A549 (cell line): ENCODE data around the gene ZG16B.

ENCODE experiments used
- CTCF ChIP-seq: fragments of >200 bp; sonication (Bioruptor Twin); formaldehyde crosslinking; IDR thresholded peaks from 3 replicates; pipeline ENCODE4 v1.5.1; 2016
- E2F6 ChIP-seq: IDR thresholded peaks from 2 replicates; pipeline ENCODE4 v1.6.1; 2012; ENCODE audit warnings: low read depth, borderline replicate concordance
- HMGXB4 ChIP-seq: fragments of 250-450 bp; sonication (Bioruptor Pico); IDR thresholded peaks from 2 replicates; pipeline ENCODE4 v1.5.0; 2021; ENCODE audit warnings: mild to moderate bottlenecking, moderate library complexity, borderline replicate concordance
- HOXB13 ChIP-seq: fragments of 250-450 bp; sonication (Bioruptor Pico); IDR thresholded peaks from 2 replicates; pipeline ENCODE4 v1.5.0; 2020; ENCODE audit warnings: low read depth, mild to moderate bottlenecking, moderate library complexity
- JUN ChIP-seq, 2 experiments: fragments of >200 bp; sonication (Bioruptor Twin); formaldehyde crosslinking; IDR thresholded peaks; 2 replicates in 1 of 2; 3 replicates in 1 of 2; pipeline ENCODE4 v1.6.1; 2016 to 2017
- MAX ChIP-seq: IDR thresholded peaks from 2 replicates; pipeline ENCODE4 v1.6.1; 2012
- MYC ChIP-seq: IDR thresholded peaks from 2 replicates; pipeline ENCODE4 v1.6.1; 2012; ENCODE audit warnings: mild to moderate bottlenecking, inconsistent platforms, low read length, improper control_type of control experiment, borderline replicate concordance
- POLR2A ChIP-seq: IDR thresholded peaks from 2 replicates; pipeline ENCODE4 v1.6.1; 2012; ENCODE audit warnings: mild to moderate bottlenecking, low read length
- RAD21 ChIP-seq, 2 experiments: fragments of >200 bp in 1 of 2; sonication (Bioruptor Twin) in 1 of 2; formaldehyde crosslinking in 1 of 2; IDR thresholded peaks in 1 of 2; conservative IDR thresholded peaks in 1 of 2; 2 replicates in 1 of 2; 3 replicates in 1 of 2; pipeline ENCODE4 v1.6.1; 2012 to 2018; ENCODE audit warnings: inconsistent platforms in 1 of 2
- RCOR1 ChIP-seq: fragments of 150-350 bp; IDR thresholded peaks from 2 replicates; pipeline ENCODE4 v1.6.1; 2014; ENCODE audit warnings: antibody characterized with exemption, low read length, low read depth
- ZFP36 ChIP-seq: fragments of 450-650 bp; IDR thresholded peaks from 2 replicates; pipeline ENCODE4 v1.6.1; 2014; ENCODE audit warnings: borderline replicate concordance; ENCODE audit not compliant: partially characterized antibody

- no peak for TF ChIP-seq CTCF
- TF ChIP-seq POLR2A = no peak
- TF ChIP-seq E2F6 = no peak
- no peak for TF ChIP-seq HOXB13 (CRISPR knock-in tag)
- TF ChIP-seq MAX = no peak
- no peak for TF ChIP-seq RAD21 (conservative IDR thresholded peaks at IDR 0.05 in 1 of 2, IDR thresholded peaks at IDR 0.05 in 1 of 2)
- no peak for TF ChIP-seq MYC
- no peak for TF ChIP-seq ZFP36
- TF ChIP-seq JUN (IDR thresholded peaks at IDR 0.05) = no peak
- no peak for TF ChIP-seq HMGXB4
- TF ChIP-seq RCOR1 = no peak
Observed at GRCh38 chr16:2782583-2783351, 47.3 kb upstream of the ZG16B start.
